GM12864 (cell line): ENCODE data around the gene TRMT11.
"Not testable (repeated sequence)": the region's sequence is repeated elsewhere in the genome, so short reads cannot be mapped to it uniquely, and the experiment has no call there.

Source experiments
- DNase-seq: peaks from one replicate; pipeline ENCODE4 v3.0.0-alpha.2; 2011; ENCODE audit warnings: low read depth
- H3K4me3 ChIP-seq: 2 replicates; pipeline ENCODE4 v1.5.1; 2011; ENCODE audit warnings: mild to moderate bottlenecking, low read depth, low read length, control low read depth
- CTCF ChIP-seq: IDR thresholded peaks from 2 replicates; pipeline ENCODE4 v1.5.1; 2011; ENCODE audit warnings: low read depth, mild to moderate bottlenecking, moderate library complexity, low read length, control low read depth, inconsistent platforms; ENCODE audit errors: missing control alignments

Gene TRMT11

GRCh38 chr6:126016591-126016990 is 30.3 kb downstream of the TRMT11 start:
- TF ChIP-seq CTCF, result no peak
- no peak for DNase-seq
- no peak overlapping the region for H3K4me3 ChIP-seq

- H3K4me3 ChIP-seq, result no peak overlapping the region
- DNase-seq, result no peak
- no peak for TF ChIP-seq CTCF
Observed at GRCh38 chr6:126017668-126018067, 31.3 kb downstream of the TRMT11 start.

GRCh38 chr6:126020305-126021050 is 34.1 kb downstream of the TRMT11 start:
- no peak for DNase-seq
- no peak overlapping the region for H3K4me3 ChIP-seq
- no peak for TF ChIP-seq CTCF

DNA sequence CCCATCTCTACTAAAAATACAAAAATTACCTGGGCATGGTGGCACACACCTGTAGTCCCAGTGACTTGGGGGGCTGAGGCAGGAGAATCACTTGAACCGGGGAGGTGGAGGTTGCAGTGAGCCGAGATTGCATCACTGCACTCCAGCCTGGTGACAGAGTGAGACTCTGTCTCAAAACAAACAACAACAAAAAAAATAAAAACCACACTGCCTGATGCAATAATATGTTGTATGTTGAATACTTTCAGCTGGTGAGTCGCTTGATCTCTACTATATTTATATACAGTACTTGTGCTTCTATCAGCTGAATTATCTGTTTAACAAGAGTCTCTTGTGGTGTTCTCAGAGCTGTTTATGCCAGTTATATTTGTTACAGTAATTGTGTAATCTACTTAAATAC is 37.1 kb downstream of the TRMT11 start:
- not testable (repeated sequence) for DNase-seq, H3K4me3 ChIP-seq

GRCh38 chr6:126026001-126026400 is 39.7 kb downstream of the TRMT11 start:
- no peak overlapping the region for H3K4me3 ChIP-seq
- no peak for DNase-seq
- no peak for TF ChIP-seq CTCF

DNA sequence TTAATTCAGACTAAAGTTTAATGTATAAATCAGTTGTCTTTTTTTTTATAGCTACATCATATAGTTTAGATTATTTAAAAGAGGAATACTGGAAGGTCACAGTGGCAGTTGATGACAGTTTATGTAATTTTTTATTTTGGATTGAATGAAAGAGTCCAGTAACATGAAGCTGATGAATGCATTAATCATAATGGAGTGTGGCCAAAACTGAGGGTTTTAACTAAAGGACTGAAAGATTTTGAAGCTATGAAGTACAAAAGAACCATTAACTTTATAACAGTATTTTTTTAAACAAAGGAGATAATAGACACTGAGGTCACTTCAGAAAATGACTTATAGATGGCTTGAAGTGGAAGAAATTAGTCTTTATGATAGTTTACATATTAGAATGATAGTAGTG is 41.3 kb downstream of the TRMT11 start:
- H3K4me3 ChIP-seq, result no peak overlapping the region
- no peak for TF ChIP-seq CTCF
- DNase-seq, result no peak

GRCh38 chr6:126030045-126030444 is 43.7 kb downstream of the TRMT11 start:
- no peak for DNase-seq
- no peak overlapping the region for H3K4me3 ChIP-seq
- TF ChIP-seq CTCF, result no peak
